GM12878 (cell line): Measurements from ENCODE around the gene KIF6. TPM values are rescaled to one million over a fixed set of nuclear protein-coding genes. Genes with fewer than 3 reads are reported as not detected.

Experiments used
- ATAC-seq: fragments of 200-7000 bp; cut with Tn5 transposase; 3 replicates; pipeline ENCODE4 v1.9.1; 2020; ENCODE audit warnings: mild to moderate bottlenecking, moderate library complexity
- BruUV-seq: library from RNA; stranded (reverse); fragments of 400-500 nt; replicated peaks from 2 replicates; lab custom pipeline; 2021; lab: Mats Ljungman, UMichigan
- CTCF ChIA-PET: fragments of 300-600 bp; sonication (Branson Sonifier 250); formaldehyde crosslinking; extraction: SDS; loops from one replicate; lab custom pipeline; 2021; ENCODE audit warnings: inconsistent platforms; lab: Yijun Ruan, JAX
- POLR2A ChIA-PET: fragments of 350-600 bp; formaldehyde crosslinking; extraction: SDS; loops from one replicate; lab custom pipeline; 2021; ENCODE audit warnings: inconsistent platforms; lab: Charles Lee
- RAD21 ChIA-PET: fragments of 300-600 bp; sonication (Branson Sonifier 250); formaldehyde crosslinking; loops from one replicate; lab custom pipeline; 2023; ENCODE audit warnings: antibody characterized with exemption; ENCODE audit not compliant: unreplicated experiment; lab: Charles Lee
- SMC1A ChIA-PET: fragments of 300-600 bp; sonication (Branson Sonifier 250); formaldehyde crosslinking; loops from one replicate; lab custom pipeline; 2023; ENCODE audit not compliant: unreplicated experiment, uncharacterized antibody; lab: Charles Lee
- DNase-seq: peaks from one replicate; pipeline ENCODE4 v3.0.0-alpha.2; 2011; ENCODE audit warnings: low read depth, low spot score
- FAIRE-seq: peaks from 3 replicates; lab custom pipeline; 2011; peaks lifted over from hg19 to GRCh38; lab: Jason Lieb, UNC
- H2AFZ ChIP-seq: 2 replicates; pipeline ENCODE4 v1.6.0; 2011; ENCODE audit warnings: low read depth, low read length, control low read depth; ENCODE audit not compliant: control insufficient read depth
- H3K27ac ChIP-seq: 2 replicates; pipeline ENCODE4 v1.5.1; 2011; ENCODE audit warnings: control low read depth; ENCODE audit not compliant: control insufficient read depth, insufficient read depth
- H3K27me3 ChIP-seq, 2 experiments: replicated peaks in 1 of 2; 2 replicates each; pipeline versions ENCODE4 v1.6.0 to v1.6.1; 2011; ENCODE audit warnings: low read length in 1 of 2; ENCODE audit not compliant: control insufficient read depth in 2 of 2, insufficient read depth in 2 of 2
- H3K36me3 ChIP-seq, 2 experiments: 2 replicates each; pipeline ENCODE4 v1.5.1; 2011; ENCODE audit warnings: low read length in 1 of 2; ENCODE audit not compliant: control insufficient read depth in 2 of 2, insufficient read depth in 2 of 2
- H3K4me1 ChIP-seq: 2 replicates; pipeline ENCODE4 v1.6.1; 2011; ENCODE audit warnings: mild to moderate bottlenecking, low read length, moderate library complexity, mixed read lengths; ENCODE audit not compliant: control insufficient read depth, insufficient read depth
- H3K4me2 ChIP-seq: 2 replicates; pipeline ENCODE4 v1.6.0; 2011; ENCODE audit warnings: control low read depth; ENCODE audit not compliant: control insufficient read depth, insufficient read depth
- H3K4me3 ChIP-seq: fragments of 200-600 bp; sonication (generic); 2 replicates; pipeline ENCODE4 v1.5.1; 2016
- H3K79me2 ChIP-seq: 2 replicates; pipeline ENCODE4 v1.6.0; 2011; ENCODE audit warnings: low read length; ENCODE audit not compliant: control insufficient read depth, insufficient read depth
- H3K9ac ChIP-seq: 2 replicates; pipeline ENCODE4 v1.8.0; 2011; ENCODE audit warnings: low read length, control low read depth, mixed read lengths; ENCODE audit not compliant: control insufficient read depth, insufficient read depth
- H3K9me3 ChIP-seq: replicated peaks from 3 replicates; pipeline ENCODE4 v1.5.1; 2011; ENCODE audit warnings: mild to moderate bottlenecking, low read length; ENCODE audit not compliant: control insufficient read depth, insufficient read depth
- H4K20me1 ChIP-seq: 2 replicates; pipeline ENCODE4 v1.6.0; 2011; ENCODE audit not compliant: control insufficient read depth, insufficient read depth
- ASH2L ChIP-seq: fragments of 300-600, 200-600 bp; sonication (generic); IDR thresholded peaks from 2 replicates; pipeline ENCODE4 v1.6.1; 2017; ENCODE audit warnings: low read depth, mild to moderate bottlenecking, borderline replicate concordance
- ATF7 ChIP-seq: fragments of 450-650 bp; IDR thresholded peaks from 2 replicates; pipeline ENCODE4 v1.6.1; 2016; ENCODE audit warnings: low read depth, mild to moderate bottlenecking
- GATAD2B ChIP-seq: fragments of 450-650 bp; conservative IDR thresholded peaks from 2 replicates; pipeline ENCODE4 v1.6.1; 2017; ENCODE audit warnings: low read depth, mild to moderate bottlenecking, moderate library complexity
- RCOR1 ChIP-seq: conservative IDR thresholded peaks from 2 replicates; pipeline ENCODE4 v1.6.1; 2012; ENCODE audit warnings: low read depth, low read length, improper control_type of control experiment
- RUNX3 ChIP-seq: IDR thresholded peaks from 2 replicates; pipeline ENCODE4 v1.6.1; 2012; ENCODE audit warnings: low read length, inconsistent platforms
- SP1 ChIP-seq: IDR thresholded peaks from one replicate; pipeline ENCODE4 v1.6.1; 2011; ENCODE audit warnings: low read depth, low read length
- STAT3 ChIP-seq: IDR thresholded peaks from 2 replicates; pipeline ENCODE4 v1.6.1; 2011; ENCODE audit warnings: low read depth, low read length, improper control_type of control experiment
- TARDBP ChIP-seq: IDR thresholded peaks from 2 replicates; pipeline ENCODE4 v1.6.1; 2016; ENCODE audit warnings: borderline replicate concordance
- WRNIP1 ChIP-seq: IDR thresholded peaks from 2 replicates; pipeline ENCODE4 v1.6.1; 2011; ENCODE audit warnings: low read depth, low read length, improper control_type of control experiment, borderline replicate concordance
- ZBTB40 ChIP-seq: fragments of 450-650 bp; IDR thresholded peaks from 2 replicates; pipeline ENCODE4 v1.6.1; 2016; ENCODE audit warnings: mild to moderate bottlenecking, moderate library complexity, borderline replicate concordance
- ZNF217 ChIP-seq: fragments of 450-650 bp; IDR thresholded peaks from 2 replicates; pipeline ENCODE4 v1.6.1; 2017; ENCODE audit warnings: antibody characterized with exemption, mild to moderate bottlenecking
- WGBS: methylation state at CpG from one replicate; pipeline ENCODE4 v1.1.6; 2016; ENCODE audit warnings: low lambda C conversion rate; ENCODE audit not compliant: insufficient replicate concordance, insufficient coverage; ENCODE audit errors: missing lambda C conversion rate; 5-methylcytosine and 5-hydroxymethylcytosine counted together
- in situ Hi-C: fragments of 300-500 bp; cut with MboI; formaldehyde crosslinking; loops from 9 replicates; pipeline ENCODE4 v1.14.3; 2018; ENCODE audit warnings: mixed read lengths
- intact Hi-C: fragments of 100-400 bp; cut with micrococcal nuclease; formaldehyde crosslinking; loops from one replicate; pipeline ENCODE4 v1.14.2; 2022; ENCODE audit not compliant: unreplicated experiment
- polyA plus RNA-seq, 11 experiments: library from polyadenylated mRNA; depleted of rRNA in 4 of 11; unstranded in 6 of 11; stranded (reverse) in 5 of 11; fragments of >200 nt; fragmentation: Nextera tagmentation in 4 of 11; fragmentation: Illumina TruSeq in 1 of 11; extraction: Ambion mirVana in 4 of 11; extraction: Trizol in 1 of 11; gene quantifications; 1 replicate in 1 of 11; 2 replicates in 10 of 11; pipeline versions ENCODE4 v1.2.1 to v1.2.3, GENCODE V29; 2011 to 2016; ENCODE audit warnings: inconsistent platforms in 2 of 11, missing spikeins in 2 of 11, low read depth in 1 of 11
- total RNA-seq, 4 experiments: library from RNA; depleted of rRNA in 3 of 4; stranded (reverse); fragments of >200 nt in 3 of 4; fragmentation: Illumina TruSeq in 1 of 4; extraction: Trizol in 1 of 4; gene quantifications; 2 replicates each; pipeline versions ENCODE4 v1.2.1 to v1.2.3, GENCODE V29; 2013 to 2021
- TF ChIP-seq, protein P1 (sequence below): fragments of 450-650 bp; IDR thresholded peaks from 2 replicates; pipeline ENCODE4 v1.6.1; 2017; ENCODE audit warnings: borderline replicate concordance
- TF ChIP-seq, protein P2 (sequence below): fragments of 450-650 bp; IDR thresholded peaks from 2 replicates; pipeline ENCODE4 v1.6.1; 2017; ENCODE audit warnings: low read depth, mild to moderate bottlenecking, moderate library complexity
- TF ChIP-seq, protein P3 (sequence below): IDR thresholded peaks from 2 replicates; pipeline ENCODE4 v1.6.1; 2011; ENCODE audit warnings: low read depth, mild to moderate bottlenecking, low read length, moderate library complexity, borderline replicate concordance; ENCODE audit errors: extremely low read depth

The KIF6 gene
- total and polyA plus RNA-seq, 10 of the 15 experiments (the other 5 are each of a cell fraction or from before 2014, with no cell fraction given): 0.09 to 1.0 (median 0.28) TPM

- TF ChIP-seq, protein P1, sequence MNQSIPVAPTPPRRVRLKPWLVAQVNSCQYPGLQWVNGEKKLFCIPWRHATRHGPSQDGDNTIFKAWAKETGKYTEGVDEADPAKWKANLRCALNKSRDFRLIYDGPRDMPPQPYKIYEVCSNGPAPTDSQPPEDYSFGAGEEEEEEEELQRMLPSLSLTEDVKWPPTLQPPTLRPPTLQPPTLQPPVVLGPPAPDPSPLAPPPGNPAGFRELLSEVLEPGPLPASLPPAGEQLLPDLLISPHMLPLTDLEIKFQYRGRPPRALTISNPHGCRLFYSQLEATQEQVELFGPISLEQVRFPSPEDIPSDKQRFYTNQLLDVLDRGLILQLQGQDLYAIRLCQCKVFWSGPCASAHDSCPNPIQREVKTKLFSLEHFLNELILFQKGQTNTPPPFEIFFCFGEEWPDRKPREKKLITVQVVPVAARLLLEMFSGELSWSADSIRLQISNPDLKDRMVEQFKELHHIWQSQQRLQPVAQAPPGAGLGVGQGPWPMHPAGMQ: no peak
- no peak for TF ChIP-seq ZBTB40
- TF ChIP-seq GATAD2B: no peak
- TF ChIP-seq, all 136 proteins: peak for 0
These were observed 315.3 kb downstream of the KIF6 start (continued) for GRCh38 chr6:39409889-39410288.

- CTCF ChIA-PET: interaction anchor here (0.9 to 3.4 kb wide), 5 partner anchors 9 to 458 kb away, joined by 3 to 12 read pairs (median 7); no protein-coding TSS in a partner anchor
- POLR2A ChIA-PET: interaction anchor here (0.8 kb wide), 1 partner anchor 44 kb away, joined by 3 read pairs; no protein-coding TSS in a partner anchor
- H3K9ac ChIP-seq: no peak overlapping the region
- no TSS peak for BruUV-seq
- WGBS: 5% methylated on average over 1 of the region's 1 CpG
- H3K9me3 ChIP-seq: no peaks in the 10 kb centered on the region
- peak overlapping the region; percentile 41; the same call in 1 of the 2 replicates for H3K4me2 ChIP-seq
- H4K20me1 ChIP-seq: no peaks in the 10 kb centered on the region
- no peak overlapping the region for H3K27ac ChIP-seq
- FAIRE-seq (peak; percentile 94), DNase-seq (peak; percentile 60), ATAC-seq (peak; percentile 97)
- H3K79me2 ChIP-seq: no peaks in the 10 kb centered on the region
- H3K27me3 ChIP-seq: no peaks in the 10 kb centered on the region
- H3K4me3 ChIP-seq: no peak overlapping the region
- SMC1A ChIA-PET: interaction anchor here (0.8 to 2.2 kb wide), 13 partner anchors 10 to 235 kb away, joined by 3 to 10 read pairs (median 4); no protein-coding TSS in a partner anchor
- H3K4me1 ChIP-seq: peaks cover 3% of the 10 kb centered on the region
- in situ Hi-C loops (no loop called here), intact Hi-C loops (no loop called here)
- no peaks in the 10 kb centered on the region for H3K36me3 ChIP-seq
- RAD21 ChIA-PET: interaction anchor here (0.8 to 1.5 kb wide), 4 partner anchors 13 to 236 kb away, joined by 3 read pairs; no protein-coding TSS in a partner anchor
- no peak overlapping the region for H2AFZ ChIP-seq
- TF ChIP-seq TARDBP (no peak), ATF7 (no peak; the same call in 1 of the 2 replicates), WRNIP1 (no peak), SP1 (no peak), RUNX3 (peak; percentile 69), ASH2L (no peak), RCOR1 (no peak), ZNF217 (no peak; the same call in 1 of the 2 replicates), STAT3 (no peak)
- TF ChIP-seq, protein P2, sequence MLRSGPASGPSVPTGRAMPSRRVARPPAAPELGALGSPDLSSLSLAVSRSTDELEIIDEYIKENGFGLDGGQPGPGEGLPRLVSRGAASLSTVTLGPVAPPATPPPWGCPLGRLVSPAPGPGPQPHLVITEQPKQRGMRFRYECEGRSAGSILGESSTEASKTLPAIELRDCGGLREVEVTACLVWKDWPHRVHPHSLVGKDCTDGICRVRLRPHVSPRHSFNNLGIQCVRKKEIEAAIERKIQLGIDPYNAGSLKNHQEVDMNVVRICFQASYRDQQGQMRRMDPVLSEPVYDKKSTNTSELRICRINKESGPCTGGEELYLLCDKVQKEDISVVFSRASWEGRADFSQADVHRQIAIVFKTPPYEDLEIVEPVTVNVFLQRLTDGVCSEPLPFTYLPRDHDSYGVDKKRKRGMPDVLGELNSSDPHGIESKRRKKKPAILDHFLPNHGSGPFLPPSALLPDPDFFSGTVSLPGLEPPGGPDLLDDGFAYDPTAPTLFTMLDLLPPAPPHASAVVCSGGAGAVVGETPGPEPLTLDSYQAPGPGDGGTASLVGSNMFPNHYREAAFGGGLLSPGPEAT: no peak; the same call in 1 of the 2 replicates
- TF ChIP-seq, protein P3, sequence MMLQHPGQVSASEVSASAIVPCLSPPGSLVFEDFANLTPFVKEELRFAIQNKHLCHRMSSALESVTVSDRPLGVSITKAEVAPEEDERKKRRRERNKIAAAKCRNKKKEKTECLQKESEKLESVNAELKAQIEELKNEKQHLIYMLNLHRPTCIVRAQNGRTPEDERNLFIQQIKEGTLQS: no peak
These were observed 317.7 kb downstream of the KIF6 start for GRCh38 chr6:39407446-39407993.
